ENCODE measurements around the gene MRPS25. TPM values are rescaled to one million over a fixed set of nuclear protein-coding genes. Genes with fewer than 3 reads are reported as not detected.

The MRPS25 gene
- total RNA-seq, 1 donor from 2014 or later: 85.9 TPM

DNA sequence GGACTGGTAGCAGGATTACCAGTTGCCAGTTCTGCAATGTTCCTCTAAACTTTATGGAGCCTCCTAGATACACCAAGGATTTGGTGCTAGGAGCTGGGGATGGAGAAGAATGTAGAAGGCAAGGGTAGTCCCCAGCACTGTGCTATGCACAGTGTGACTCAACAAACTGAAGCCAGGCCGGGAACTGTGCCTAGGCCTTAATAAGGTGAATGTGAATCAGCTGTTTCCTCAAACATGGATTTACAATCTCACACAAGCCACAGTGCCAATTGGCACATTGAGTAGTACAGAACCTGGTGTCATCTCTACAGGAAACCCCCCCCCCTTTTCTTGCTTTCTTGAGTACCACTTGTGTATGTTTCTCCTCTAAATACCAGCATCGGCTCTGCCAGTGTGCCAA is 32.5 kb downstream of the MRPS25 start:
- ChIA-PET POLR2A (interaction anchor here (0.6 kb wide), 1 partner anchor 1857 kb away, joined by 3 read pairs; no protein-coding TSS in a partner anchor), CTCF (no interaction called here)
- intact Hi-C loops (cut with micrococcal nuclease): no loop called here
- Mint-ChIP-seq H3K27ac (no peak overlapping the region), H3K36me3 (ENCODE audit: low read depth) (peaks cover 87% of the 10 kb centered on the region), H3K4me3 (no peak overlapping the region), H3K4me1 (no peaks in the 10 kb centered on the region), H3K27me3 (no peaks in the 10 kb centered on the region), H3K9me3 (no peaks in the 10 kb centered on the region)
- TF ChIP-seq, protein P1, sequence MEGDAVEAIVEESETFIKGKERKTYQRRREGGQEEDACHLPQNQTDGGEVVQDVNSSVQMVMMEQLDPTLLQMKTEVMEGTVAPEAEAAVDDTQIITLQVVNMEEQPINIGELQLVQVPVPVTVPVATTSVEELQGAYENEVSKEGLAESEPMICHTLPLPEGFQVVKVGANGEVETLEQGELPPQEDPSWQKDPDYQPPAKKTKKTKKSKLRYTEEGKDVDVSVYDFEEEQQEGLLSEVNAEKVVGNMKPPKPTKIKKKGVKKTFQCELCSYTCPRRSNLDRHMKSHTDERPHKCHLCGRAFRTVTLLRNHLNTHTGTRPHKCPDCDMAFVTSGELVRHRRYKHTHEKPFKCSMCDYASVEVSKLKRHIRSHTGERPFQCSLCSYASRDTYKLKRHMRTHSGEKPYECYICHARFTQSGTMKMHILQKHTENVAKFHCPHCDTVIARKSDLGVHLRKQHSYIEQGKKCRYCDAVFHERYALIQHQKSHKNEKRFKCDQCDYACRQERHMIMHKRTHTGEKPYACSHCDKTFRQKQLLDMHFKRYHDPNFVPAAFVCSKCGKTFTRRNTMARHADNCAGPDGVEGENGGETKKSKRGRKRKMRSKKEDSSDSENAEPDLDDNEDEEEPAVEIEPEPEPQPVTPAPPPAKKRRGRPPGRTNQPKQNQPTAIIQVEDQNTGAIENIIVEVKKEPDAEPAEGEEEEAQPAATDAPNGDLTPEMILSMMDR (IDR thresholded peaks at IDR 0.05): no peak
- DNase-seq (no peak), ATAC-seq (ENCODE audit: low read depth) (no peak)

- ATAC-seq (ENCODE audit: low read depth): no peak
- no peak for DNase-seq
- Mint-ChIP-seq H3K36me3 (ENCODE audit: low read depth) (peaks cover 87% of the 10 kb centered on the region), H3K27me3 (no peaks in the 10 kb centered on the region), H3K9me3 (no peaks in the 10 kb centered on the region), H3K4me3 (no peak overlapping the region), H3K4me1 (no peaks in the 10 kb centered on the region), H3K27ac (no peak overlapping the region)
- intact Hi-C loops (cut with micrococcal nuclease): no loop called here
- POLR2A ChIA-PET: no interaction called here
- CTCF ChIA-PET: no interaction called here
- TF ChIP-seq, protein P1 (IDR thresholded peaks at IDR 0.05): no peak
Observed at GRCh38 chr3:15029625-15030024, 35.5 kb downstream of the MRPS25 start.

- TF ChIP-seq, protein P1 (IDR thresholded peaks at IDR 0.05): no peak
Observed at GRCh38 chr3:15023719-15024118, 41.4 kb downstream of the MRPS25 start.

DNA sequence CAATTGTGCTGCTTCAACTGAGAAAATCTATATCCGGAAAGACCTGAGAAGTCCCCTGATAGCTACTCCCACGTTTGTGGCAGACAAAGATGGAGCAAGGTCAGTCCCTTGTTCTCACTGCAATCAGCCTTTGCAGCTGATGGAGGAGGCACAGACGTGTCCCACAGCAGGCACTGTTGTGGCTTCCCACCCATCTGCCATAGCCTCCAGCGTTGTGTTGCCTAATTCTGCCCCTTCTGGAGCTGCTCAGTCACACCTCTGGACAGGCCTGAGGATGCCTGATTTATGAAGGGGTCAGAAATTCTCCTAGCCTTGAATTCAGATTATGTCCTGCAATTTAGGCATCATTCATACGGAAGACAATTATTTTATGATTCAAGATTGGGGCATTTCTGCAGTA is 41.9 kb downstream of the MRPS25 start:
- Mint-ChIP-seq H3K27me3 (no peaks in the 10 kb centered on the region), H3K4me1 (no peaks in the 10 kb centered on the region), H3K27ac (no peak overlapping the region), H3K36me3 (ENCODE audit: low read depth) (peaks cover 87% of the 10 kb centered on the region), H3K9me3 (no peaks in the 10 kb centered on the region), H3K4me3 (no peak overlapping the region)
- intact Hi-C loops (cut with micrococcal nuclease): no loop called here
- CTCF ChIA-PET: no interaction called here
- POLR2A ChIA-PET: interaction anchor here (0.9 kb wide), 1 partner anchor 75 kb away, joined by 3 read pairs; no protein-coding TSS in a partner anchor
- ATAC-seq (ENCODE audit: low read depth) (no peak), DNase-seq (no peak)
- TF ChIP-seq, protein P1 (IDR thresholded peaks at IDR 0.05): no peak

More at GRCh38 chr3:15023719-15024118, 41.4 kb downstream of the MRPS25 start:
- DNase-seq: no peak
- ATAC-seq (ENCODE audit: low read depth): no peak
- H3K27ac Mint-ChIP-seq: no peak overlapping the region
- ChIA-PET POLR2A (interaction anchor here (0.9 kb wide), 1 partner anchor 75 kb away, joined by 3 read pairs; no protein-coding TSS in a partner anchor), CTCF (no interaction called here)
- no peak overlapping the region for H3K4me3 Mint-ChIP-seq
- peaks cover 87% of the 10 kb centered on the region for H3K36me3 Mint-ChIP-seq (ENCODE audit: low read depth)
- H3K27me3 Mint-ChIP-seq: no peaks in the 10 kb centered on the region
- intact Hi-C loops (cut with micrococcal nuclease): no loop called here
- no peaks in the 10 kb centered on the region for H3K4me1 Mint-ChIP-seq
- no peaks in the 10 kb centered on the region for H3K9me3 Mint-ChIP-seq

DNA sequence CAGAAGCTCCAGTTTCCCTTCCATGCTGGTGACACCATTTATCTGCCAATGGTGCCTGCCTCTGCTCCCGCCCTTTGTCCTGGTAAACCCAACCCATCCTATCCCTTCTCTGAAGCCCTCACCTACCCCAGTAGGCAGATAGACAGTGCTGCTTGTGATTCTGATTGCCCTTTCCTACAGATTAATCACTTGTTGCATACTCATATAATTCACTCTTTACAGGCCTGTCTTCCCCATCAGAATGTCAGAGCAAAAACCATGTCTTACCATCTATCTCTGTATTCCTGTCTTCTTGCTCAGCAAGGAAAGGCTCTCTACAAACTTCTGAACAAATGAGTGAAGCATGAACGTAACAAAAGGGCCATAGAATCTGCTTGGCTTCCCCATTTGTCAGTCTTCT is 47.9 kb downstream of the MRPS25 start:
- TF ChIP-seq, protein P1 (IDR thresholded peaks at IDR 0.05): no peak
- Mint-ChIP-seq H3K4me1 (no peaks in the 10 kb centered on the region), H3K27ac (no peak overlapping the region), H3K4me3 (no peak overlapping the region), H3K27me3 (no peaks in the 10 kb centered on the region), H3K9me3 (no peaks in the 10 kb centered on the region), H3K36me3 (ENCODE audit: low read depth) (peaks cover 86% of the 10 kb centered on the region)
- CTCF ChIA-PET: no interaction called here
- DNase-seq: no peak
- POLR2A ChIA-PET: no interaction called here
- intact Hi-C loops (cut with micrococcal nuclease): no loop called here
- ATAC-seq (ENCODE audit: low read depth): no peak
